CD4-positive, alpha-beta T cell treated with Interleukin-12 subunit alpha and Interleukin-12 subunit beta, for 1 hour (primary cell): Measurements from ENCODE around the gene TRIB2.

Experiments used
- DNase-seq: peaks from one replicate; pipeline ENCODE4 v3.0.0-alpha.2; 2020

Gene TRIB2

GRCh38 chr2:12754643-12755042 is 37.9 kb downstream of the TRIB2 start:
- DNase-seq = no peak

GRCh38 chr2:12755384-12755783 is 38.6 kb downstream of the TRIB2 start:
- no peak for DNase-seq

- DNase-seq = no peak
These were observed 42.5 kb downstream of the TRIB2 start for GRCh38 chr2:12759248-12759647.

GRCh38 chr2:12761104-12761503 is 44.4 kb downstream of the TRIB2 start:
- peak; percentile 3 for DNase-seq

- no peak for DNase-seq
These were observed 45.6 kb downstream of the TRIB2 start for GRCh38 chr2:12762337-12762736.

GRCh38 chr2:12762976-12763375 is 46.2 kb downstream of the TRIB2 start:
- DNase-seq = no peak

- DNase-seq = no peak
These were observed 46.8 kb downstream of the TRIB2 start for GRCh38 chr2:12763486-12763885.

GRCh38 chr2:12764075-12764730 is 47.5 kb downstream of the TRIB2 start:
- DNase-seq = no peak

- DNase-seq = no peak
These were observed 48.3 kb downstream of the TRIB2 start for GRCh38 chr2:12764849-12765605.

GRCh38 chr2:12766421-12766879 is 49.7 kb downstream of the TRIB2 start:
- DNase-seq = no peak

- no peak for DNase-seq
These were observed 50.8 kb downstream of the TRIB2 start for GRCh38 chr2:12767541-12767940.

GRCh38 chr2:12767996-12768624 is 51.4 kb downstream of the TRIB2 start:
- no peak for DNase-seq

GRCh38 chr2:12769492-12770105 is 52.9 kb downstream of the TRIB2 start:
- no peak for DNase-seq

- DNase-seq = no peak
These were observed 53.7 kb downstream of the TRIB2 start for GRCh38 chr2:12770300-12770968.

GRCh38 chr2:12771154-12771553 is 54.4 kb downstream of the TRIB2 start:
- no peak for DNase-seq

- DNase-seq = no peak
These were observed 57.1 kb downstream of the TRIB2 start for GRCh38 chr2:12773586-12774394.

- DNase-seq = no peak
These were observed 57.6 kb downstream of the TRIB2 start for GRCh38 chr2:12774395-12774727.

GRCh38 chr2:12776521-12776961 is 59.8 kb downstream of the TRIB2 start:
- DNase-seq = no peak

GRCh38 chr2:12778369-12778768 is 61.6 kb downstream of the TRIB2 start:
- no peak for DNase-seq

- no peak for DNase-seq
These were observed 62.3 kb downstream of the TRIB2 start for GRCh38 chr2:12778811-12779579.

GRCh38 chr2:12781329-12781728 is 64.6 kb downstream of the TRIB2 start:
- DNase-seq = no peak
